ENCODE measurements around the gene COMT.

COMT gene

GRCh38 chr22:19941365-19942082 lies at the start of gene COMT, which contains the start of gene TXNRD2:
Gene COMT, plus strand, starts transcription at chr22:19941772. Its CDS starts 20,755 bp downstream, at chr22:19962527.
Gene TXNRD2, minus strand, starts transcription at chr22:19941818. Its CDS starts 15 bp downstream, at chr22:19941803.
- Histone ChIP-seq H3K9me3 (ENCODE audit: control insufficient read depth, low read length) (no peaks in the 10 kb centered on the region), H3K9ac (ENCODE audit: low read length) (peak within 1 kb of the TSS; percentile 89), H3K4me1 (ENCODE audit: control insufficient read depth, insufficient read depth, low read length) (peaks cover 40% of the 10 kb centered on the region), H3K27me3 (ENCODE audit: control insufficient read depth, insufficient read depth, low read length) (no peaks in the 10 kb centered on the region), H3K4me3 (ENCODE audit: low read length) (peak within 1 kb of the TSS; percentile 53), H3K36me3 (ENCODE audit: control insufficient read depth, insufficient read depth, low read length) (no peaks in the 10 kb centered on the region)

DNA sequence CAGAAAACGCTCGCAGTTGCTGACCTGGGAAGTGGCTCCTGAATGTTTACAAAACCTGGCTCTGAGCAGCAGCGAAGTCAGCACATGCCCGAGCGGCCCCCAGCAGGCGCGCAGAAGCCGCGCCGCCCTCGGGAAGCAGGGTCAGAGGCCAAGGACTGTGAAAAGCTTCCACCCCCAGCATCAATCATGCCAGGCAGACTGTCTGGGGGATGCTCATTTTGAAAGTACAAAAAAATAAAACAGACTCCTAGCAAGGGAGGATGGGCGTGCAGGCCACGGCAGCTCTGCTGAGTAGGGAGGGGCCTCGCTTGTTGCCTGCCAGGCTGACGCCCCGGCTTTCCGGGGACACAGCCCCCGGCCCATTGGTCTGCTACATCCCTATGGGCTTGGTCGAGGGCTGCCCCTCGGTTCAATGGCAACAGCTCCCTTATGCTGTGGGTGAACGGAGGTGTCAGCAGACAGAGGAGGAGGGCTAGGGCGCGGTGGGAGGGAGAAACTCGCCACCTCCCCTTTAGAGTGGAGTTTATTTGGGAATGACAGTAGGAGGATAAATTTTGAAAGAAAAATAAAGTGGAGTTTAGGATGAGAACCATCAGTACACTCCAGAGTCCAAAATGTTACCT lies 49.2 kb upstream of the COMT start:
- Histone ChIP-seq H3K4me3 (ENCODE audit: low read length) (no peak overlapping the region), H3K9ac (ENCODE audit: low read length) (no peak overlapping the region), H3K27me3 (ENCODE audit: control insufficient read depth, insufficient read depth, low read length) (no peaks in the 10 kb centered on the region), H3K36me3 (ENCODE audit: control insufficient read depth, insufficient read depth, low read length) (peaks cover 4% of the 10 kb centered on the region), H3K9me3 (ENCODE audit: control insufficient read depth, low read length) (no peaks in the 10 kb centered on the region), H3K4me1 (ENCODE audit: control insufficient read depth, insufficient read depth, low read length) (no peaks in the 10 kb centered on the region)

GRCh38 chr22:19892925-19893324 lies 48.6 kb upstream of the COMT start:
- Histone ChIP-seq H3K4me3 (ENCODE audit: low read length) (no peak overlapping the region), H3K36me3 (ENCODE audit: control insufficient read depth, insufficient read depth, low read length) (peaks cover 4% of the 10 kb centered on the region), H3K27me3 (ENCODE audit: control insufficient read depth, insufficient read depth, low read length) (no peaks in the 10 kb centered on the region), H3K4me1 (ENCODE audit: control insufficient read depth, insufficient read depth, low read length) (no peaks in the 10 kb centered on the region), H3K9ac (ENCODE audit: low read length) (no peak overlapping the region), H3K9me3 (ENCODE audit: control insufficient read depth, low read length) (no peaks in the 10 kb centered on the region)

GRCh38 chr22:19893363-19893762 lies 48.2 kb upstream of the COMT start:
- Histone ChIP-seq H3K27me3 (ENCODE audit: control insufficient read depth, insufficient read depth, low read length) (no peaks in the 10 kb centered on the region), H3K4me3 (ENCODE audit: low read length) (no peak overlapping the region), H3K9ac (ENCODE audit: low read length) (no peak overlapping the region), H3K36me3 (ENCODE audit: control insufficient read depth, insufficient read depth, low read length) (peaks cover 4% of the 10 kb centered on the region), H3K4me1 (ENCODE audit: control insufficient read depth, insufficient read depth, low read length) (no peaks in the 10 kb centered on the region), H3K9me3 (ENCODE audit: control insufficient read depth, low read length) (no peaks in the 10 kb centered on the region)

- H3K9me3 ChIP-seq (ENCODE audit: control insufficient read depth, low read length), result no peaks in the 10 kb centered on the region
- H3K4me1 ChIP-seq (ENCODE audit: control insufficient read depth, insufficient read depth, low read length), result no peaks in the 10 kb centered on the region
- H3K9ac ChIP-seq (ENCODE audit: low read length), result no peak overlapping the region
- no peak overlapping the region for H3K4me3 ChIP-seq (ENCODE audit: low read length)
- H3K27me3 ChIP-seq (ENCODE audit: control insufficient read depth, insufficient read depth, low read length), result no peaks in the 10 kb centered on the region
- H3K36me3 ChIP-seq (ENCODE audit: control insufficient read depth, insufficient read depth, low read length), result peaks cover 4% of the 10 kb centered on the region
These were observed 46.3 kb upstream of the COMT start for GRCh38 chr22:19895160-19895849.

DNA sequence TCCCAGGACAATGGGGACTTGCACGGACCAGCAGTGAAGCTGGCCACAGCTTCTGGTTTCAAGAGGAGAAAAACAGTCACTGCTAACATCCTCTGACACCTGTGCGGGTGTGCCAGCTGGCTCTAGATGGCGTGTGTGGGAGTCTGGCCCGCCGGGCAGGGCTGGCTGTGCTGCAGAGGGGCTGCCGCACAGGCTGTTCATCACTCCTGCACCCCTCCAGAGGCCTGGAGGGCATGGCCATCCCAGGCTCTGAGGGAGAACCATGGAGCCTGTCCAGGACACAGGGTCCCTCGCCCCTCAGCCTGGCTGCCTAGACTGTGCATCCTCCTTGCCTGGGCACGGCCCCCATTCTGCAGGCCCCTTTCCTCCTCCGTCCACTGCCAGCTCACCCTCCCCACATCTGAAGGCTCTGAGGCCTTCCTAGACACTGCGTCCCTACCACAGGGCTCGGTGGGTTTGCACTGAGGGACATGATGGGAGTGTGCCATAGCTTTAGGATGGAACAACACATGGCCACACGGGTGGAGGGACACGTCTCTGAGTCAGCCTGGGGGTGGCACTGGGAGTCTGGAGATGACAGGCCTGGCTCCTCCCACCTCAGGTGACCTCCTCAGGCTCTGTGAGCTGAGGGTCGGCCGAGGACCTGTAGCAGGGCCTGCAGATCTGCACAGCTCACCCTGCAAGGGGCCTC lies 44.8 kb upstream of the COMT start:
- H3K4me3 ChIP-seq (ENCODE audit: low read length), result no peak overlapping the region
- H3K9me3 ChIP-seq (ENCODE audit: control insufficient read depth, low read length), result no peaks in the 10 kb centered on the region
- H3K27me3 ChIP-seq (ENCODE audit: control insufficient read depth, insufficient read depth, low read length), result no peaks in the 10 kb centered on the region
- H3K36me3 ChIP-seq (ENCODE audit: control insufficient read depth, insufficient read depth, low read length), result peaks cover 4% of the 10 kb centered on the region
- H3K9ac ChIP-seq (ENCODE audit: low read length), result no peak overlapping the region
- H3K4me1 ChIP-seq (ENCODE audit: control insufficient read depth, insufficient read depth, low read length), result peaks cover 9% of the 10 kb centered on the region

DNA sequence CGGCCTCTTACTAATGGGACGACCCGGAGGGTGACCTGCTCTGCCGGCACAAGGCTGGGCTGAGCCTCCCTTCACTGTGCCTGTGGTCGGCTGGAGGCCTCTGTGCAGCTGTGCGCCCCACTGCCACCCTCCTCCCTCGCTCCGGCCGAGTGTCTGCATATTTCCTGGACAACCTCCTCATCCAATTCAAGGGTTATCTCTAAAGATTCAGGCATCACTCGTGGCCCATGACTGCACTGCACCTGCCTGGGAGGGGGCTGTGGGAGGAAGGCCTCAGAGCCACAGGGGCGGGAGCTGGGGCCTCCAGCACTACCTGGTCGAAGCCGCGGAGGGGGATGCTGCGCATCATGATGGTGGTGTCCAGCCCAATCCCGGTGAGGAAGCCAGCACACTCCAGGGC lies 43.8 kb upstream of the COMT start:
- H3K4me3 ChIP-seq (ENCODE audit: low read length), result no peak overlapping the region
- H3K36me3 ChIP-seq (ENCODE audit: control insufficient read depth, insufficient read depth, low read length), result peaks cover 4% of the 10 kb centered on the region
- peaks cover 9% of the 10 kb centered on the region for H3K4me1 ChIP-seq (ENCODE audit: control insufficient read depth, insufficient read depth, low read length)
- H3K27me3 ChIP-seq (ENCODE audit: control insufficient read depth, insufficient read depth, low read length), result no peaks in the 10 kb centered on the region
- no peaks in the 10 kb centered on the region for H3K9me3 ChIP-seq (ENCODE audit: control insufficient read depth, low read length)
- no peak overlapping the region for H3K9ac ChIP-seq (ENCODE audit: low read length)

- H3K4me3 ChIP-seq (ENCODE audit: low read length), result no peak overlapping the region
- no peaks in the 10 kb centered on the region for H3K9me3 ChIP-seq (ENCODE audit: control insufficient read depth, low read length)
- peaks cover 9% of the 10 kb centered on the region for H3K4me1 ChIP-seq (ENCODE audit: control insufficient read depth, insufficient read depth, low read length)
- no peak overlapping the region for H3K9ac ChIP-seq (ENCODE audit: low read length)
- peaks cover 4% of the 10 kb centered on the region for H3K36me3 ChIP-seq (ENCODE audit: control insufficient read depth, insufficient read depth, low read length)
- no peaks in the 10 kb centered on the region for H3K27me3 ChIP-seq (ENCODE audit: control insufficient read depth, insufficient read depth, low read length)
These were observed 43.4 kb upstream of the COMT start for GRCh38 chr22:19898145-19898544.

- Histone ChIP-seq H3K9me3 (ENCODE audit: control insufficient read depth, low read length) (no peaks in the 10 kb centered on the region), H3K27me3 (ENCODE audit: control insufficient read depth, insufficient read depth, low read length) (no peaks in the 10 kb centered on the region), H3K4me3 (ENCODE audit: low read length) (no peak overlapping the region), H3K4me1 (ENCODE audit: control insufficient read depth, insufficient read depth, low read length) (peaks cover 9% of the 10 kb centered on the region), H3K9ac (ENCODE audit: low read length) (no peak overlapping the region), H3K36me3 (ENCODE audit: control insufficient read depth, insufficient read depth, low read length) (peaks cover under 1% of the 10 kb centered on the region)
These were observed 42.6 kb upstream of the COMT start for GRCh38 chr22:19898831-19899567.

- Histone ChIP-seq H3K36me3 (ENCODE audit: control insufficient read depth, insufficient read depth, low read length) (no peaks in the 10 kb centered on the region), H3K4me3 (ENCODE audit: low read length) (no peak overlapping the region), H3K27me3 (ENCODE audit: control insufficient read depth, insufficient read depth, low read length) (no peaks in the 10 kb centered on the region), H3K9me3 (ENCODE audit: control insufficient read depth, low read length) (no peaks in the 10 kb centered on the region), H3K4me1 (ENCODE audit: control insufficient read depth, insufficient read depth, low read length) (peaks cover 9% of the 10 kb centered on the region), H3K9ac (ENCODE audit: low read length) (no peak overlapping the region)
These were observed 40.7 kb upstream of the COMT start for GRCh38 chr22:19900707-19901436.

Measured in mucosa of stomach (tissue), 1 donor.